LNCaP clone FGC (cell line): ENCODE data around the gene GLYATL1.

Experiments used
- DNase-seq: peaks from one replicate; pipeline ENCODE4 v3.0.0-alpha.2; 2011; ENCODE audit warnings: low read depth
- H3K4me3 ChIP-seq: 2 replicates; pipeline ENCODE4 v1.5.1; 2011; ENCODE audit warnings: mild to moderate bottlenecking, low read depth, low read length, control low read depth
- CTCF ChIP-seq: IDR thresholded peaks from 2 replicates; pipeline ENCODE4 v1.5.1; 2012; ENCODE audit warnings: mild to moderate bottlenecking; ENCODE audit not compliant: control insufficient read depth, insufficient read depth; ENCODE audit errors: extremely low read depth

The GLYATL1 gene

GRCh38 chr11:58926251-58926650, 13.0 kb upstream of the GLYATL1 start:
- H3K4me3 ChIP-seq, result no peak overlapping the region
- DNase-seq, result peak; percentile 99
- TF ChIP-seq CTCF, result no peak

- no peak for DNase-seq
- TF ChIP-seq CTCF, result no peak
- peak overlapping the region; percentile 66 for H3K4me3 ChIP-seq
These were observed 12.6 kb upstream of the GLYATL1 start for GRCh38 chr11:58926695-58927094.

- DNase-seq, result peak; percentile 98
- peak overlapping the region; percentile 66 for H3K4me3 ChIP-seq
- TF ChIP-seq CTCF, result no peak
These were observed 11.7 kb upstream of the GLYATL1 start for GRCh38 chr11:58927393-58928106.

- no peak for TF ChIP-seq CTCF
- DNase-seq, result no peak
- H3K4me3 ChIP-seq, result peak overlapping the region; percentile 66
These were observed 11.2 kb upstream of the GLYATL1 start for GRCh38 chr11:58928107-58928499.

GRCh38 chr11:58928691-58929090, 10.6 kb upstream of the GLYATL1 start:
- peak overlapping the region; percentile 66 for H3K4me3 ChIP-seq
- no peak for TF ChIP-seq CTCF
- DNase-seq, result no peak

GRCh38 chr11:58930926-58931325, 8.4 kb upstream of the GLYATL1 start:
- H3K4me3 ChIP-seq, result no peak overlapping the region
- DNase-seq, result no peak
- TF ChIP-seq CTCF, result no peak

GRCh38 chr11:58933661-58934060, 5.6 kb upstream of the GLYATL1 start:
- DNase-seq, result no peak
- H3K4me3 ChIP-seq, result no peak overlapping the region
- no peak for TF ChIP-seq CTCF
